Natural killer cell (primary cell): ENCODE measurements around the gene TFPI. TPM values are rescaled to one million over a fixed set of nuclear protein-coding genes. Genes with fewer than 3 reads are reported as not detected.

Source experiments
- ATAC-seq, 3 donors: fragments of 150-1000 bp in 2 of 3; fragments of 200-7000 bp in 1 of 3; cut with Tn5 transposase; 1 replicate in 1 of 3; 2 replicates in 2 of 3; pipeline ENCODE4 v1.10.0; 2021; ENCODE audit warnings: mild to moderate bottlenecking in 2 of 3, moderate library complexity in 2 of 3
- DNase-seq, 2 donors: peaks; one replicate each; pipeline versions ENCODE4 v3.0.0 to v3.0.0-alpha.2; 2013 to 2021; ENCODE audit warnings: mixed read lengths in 1 of 2
- H3K27ac ChIP-seq: one replicate; pipeline ENCODE4 v1.5.1; 2013; ENCODE audit warnings: mild to moderate bottlenecking, low read length
- H3K27me3 ChIP-seq: one replicate; pipeline ENCODE4 v1.6.1; 2013; ENCODE audit warnings: low read length; ENCODE audit not compliant: control insufficient read depth, insufficient read depth
- H3K36me3 ChIP-seq: one replicate; pipeline ENCODE4 v1.6.1; 2013; ENCODE audit warnings: low read length; ENCODE audit not compliant: control insufficient read depth, insufficient read depth
- H3K4me1 ChIP-seq: one replicate; pipeline ENCODE4 v1.6.1; 2013; ENCODE audit warnings: low read length; ENCODE audit not compliant: control insufficient read depth, insufficient read depth
- H3K4me3 ChIP-seq: one replicate; pipeline ENCODE4 v1.5.1; 2013; ENCODE audit warnings: low read length
- H3K9me3 ChIP-seq: one replicate; pipeline ENCODE4 v1.6.1; 2013; ENCODE audit warnings: low read length; ENCODE audit not compliant: control insufficient read depth, insufficient read depth
- H3K27ac Mint-ChIP-seq, 2 donors: one replicate each; pipeline ENCODE4 v1.8.0; 2022; ENCODE audit warnings: mild to moderate bottlenecking in 2 of 2, mixed read lengths in 2 of 2, moderate library complexity in 1 of 2
- H3K27me3 Mint-ChIP-seq, 2 donors: one replicate each; pipeline ENCODE4 v1.8.0; 2022; ENCODE audit warnings: low read depth in 2 of 2, mixed read lengths in 2 of 2
- H3K36me3 Mint-ChIP-seq: one replicate; pipeline ENCODE4 v1.8.0; 2022; ENCODE audit warnings: mixed read lengths
- H3K4me1 Mint-ChIP-seq, 2 donors: one replicate each; pipeline ENCODE4 v1.8.0; 2022; ENCODE audit warnings: mixed read lengths in 2 of 2
- H3K4me3 Mint-ChIP-seq: one replicate; pipeline ENCODE4 v1.8.0; 2022; ENCODE audit warnings: mild to moderate bottlenecking, moderate library complexity, mixed read lengths
- H3K9me3 Mint-ChIP-seq, 2 donors: one replicate each; pipeline ENCODE4 v1.8.0; 2022; ENCODE audit warnings: mixed read lengths in 2 of 2
- WGBS: methylation state at CpG from one replicate; pipeline ENCODE4 v1.1.7; 2013; ENCODE audit warnings: missing lambda C conversion rate; ENCODE audit not compliant: insufficient coverage; 5-methylcytosine and 5-hydroxymethylcytosine counted together
- intact Hi-C: fragments of 100-400 bp; cut with micrococcal nuclease; formaldehyde crosslinking; loops from one replicate; pipeline ENCODE4 v1.14.2; 2022
- total RNA-seq, 4 donors: library from RNA; stranded (reverse); fragments of 120-200 nt in 1 of 4; gene quantifications; one replicate each; pipeline versions ENCODE4 v1.2.3 to v1.2.4, GENCODE V29; 2013 to 2022
- TF ChIP-seq, protein P1 (sequence below): fragments of 200-600 bp; IDR thresholded peaks from one replicate; pipeline ENCODE4 v1.8.0; 2022; ENCODE audit warnings: antibody characterized with exemption

TFPI gene
- total RNA-seq, 3 donors from 2014 or later (not counting 1 experiment from before 2014, with no cell fraction given) = 0.10 to 1.2 (median 0.23) TPM

DNA sequence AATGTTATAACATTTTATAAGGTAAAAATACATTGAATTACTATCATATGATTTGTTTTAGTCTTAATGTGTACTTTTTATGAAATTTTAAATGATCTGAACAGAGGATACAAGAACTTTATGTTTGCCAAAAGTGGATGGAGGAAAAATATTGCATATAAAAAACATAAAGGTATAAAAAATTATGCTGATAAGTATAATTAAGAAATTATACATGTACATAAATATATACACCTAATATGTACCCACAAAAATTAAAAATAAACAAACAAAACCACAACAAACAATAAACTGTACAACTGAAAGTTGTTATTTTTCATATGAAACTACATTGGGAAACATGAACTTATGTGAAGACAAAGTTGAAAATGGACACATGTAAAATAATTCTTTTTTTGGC is 68.0 kb downstream of the TFPI start:
- no peaks in the 10 kb centered on the region for H3K27me3 Mint-ChIP-seq
- Histone ChIP-seq H3K27ac (no peak overlapping the region), H3K36me3 (no peaks in the 10 kb centered on the region), H3K27me3 (no peaks in the 10 kb centered on the region), H3K4me1 (no peaks in the 10 kb centered on the region), H3K9me3 (no peaks in the 10 kb centered on the region), H3K4me3 (no peak overlapping the region)
- peaks cover 0 to 2% of the 10 kb centered on the region in 2 donors for H3K9me3 Mint-ChIP-seq
- TF ChIP-seq, protein P1, sequence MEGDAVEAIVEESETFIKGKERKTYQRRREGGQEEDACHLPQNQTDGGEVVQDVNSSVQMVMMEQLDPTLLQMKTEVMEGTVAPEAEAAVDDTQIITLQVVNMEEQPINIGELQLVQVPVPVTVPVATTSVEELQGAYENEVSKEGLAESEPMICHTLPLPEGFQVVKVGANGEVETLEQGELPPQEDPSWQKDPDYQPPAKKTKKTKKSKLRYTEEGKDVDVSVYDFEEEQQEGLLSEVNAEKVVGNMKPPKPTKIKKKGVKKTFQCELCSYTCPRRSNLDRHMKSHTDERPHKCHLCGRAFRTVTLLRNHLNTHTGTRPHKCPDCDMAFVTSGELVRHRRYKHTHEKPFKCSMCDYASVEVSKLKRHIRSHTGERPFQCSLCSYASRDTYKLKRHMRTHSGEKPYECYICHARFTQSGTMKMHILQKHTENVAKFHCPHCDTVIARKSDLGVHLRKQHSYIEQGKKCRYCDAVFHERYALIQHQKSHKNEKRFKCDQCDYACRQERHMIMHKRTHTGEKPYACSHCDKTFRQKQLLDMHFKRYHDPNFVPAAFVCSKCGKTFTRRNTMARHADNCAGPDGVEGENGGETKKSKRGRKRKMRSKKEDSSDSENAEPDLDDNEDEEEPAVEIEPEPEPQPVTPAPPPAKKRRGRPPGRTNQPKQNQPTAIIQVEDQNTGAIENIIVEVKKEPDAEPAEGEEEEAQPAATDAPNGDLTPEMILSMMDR = no peak
- no peaks in the 10 kb centered on the region for H3K4me1 Mint-ChIP-seq
- no peak for ATAC-seq
- DNase-seq = no peak
- H3K4me3 Mint-ChIP-seq = no peak overlapping the region
- no peaks in the 10 kb centered on the region for H3K36me3 Mint-ChIP-seq
- intact Hi-C loops = no loop called here
- no peak overlapping the region for H3K27ac Mint-ChIP-seq

DNA sequence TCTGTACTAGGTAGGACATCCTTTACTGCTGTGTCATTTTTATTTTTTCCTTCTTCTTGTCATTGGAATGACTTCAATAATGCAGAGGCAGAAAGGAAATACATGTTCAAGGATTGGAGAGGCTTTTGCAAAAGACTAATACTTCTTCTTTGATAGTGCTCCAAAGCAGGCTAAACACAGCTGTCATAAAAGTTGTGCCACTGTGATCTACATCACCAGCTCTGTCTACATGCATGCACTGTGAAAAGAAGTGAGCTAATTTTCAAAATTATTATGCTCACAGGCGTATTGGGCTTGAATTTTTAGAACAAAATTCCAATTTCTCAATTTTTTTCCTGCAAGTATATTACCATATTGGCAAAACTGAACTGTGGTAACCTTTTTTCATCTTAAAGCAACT is 68.7 kb downstream of the TFPI start:
- no peaks in the 10 kb centered on the region for H3K9me3 ChIP-seq
- H3K27ac Mint-ChIP-seq = no peak overlapping the region
- 64% methylated on average over 1 of the region's 1 CpG for WGBS
- no peak overlapping the region for H3K4me3 ChIP-seq
- H3K36me3 ChIP-seq = no peaks in the 10 kb centered on the region
- no peak for DNase-seq
- no peaks in the 10 kb centered on the region for H3K4me1 ChIP-seq
- H3K9me3 Mint-ChIP-seq = no peaks in the 10 kb centered on the region
- H3K27ac ChIP-seq = no peak overlapping the region
- no peaks in the 10 kb centered on the region for H3K4me1 Mint-ChIP-seq
- TF ChIP-seq, protein P1 = no peak
- ATAC-seq = no peak
- H3K4me3 Mint-ChIP-seq = no peak overlapping the region
- no peaks in the 10 kb centered on the region for H3K27me3 ChIP-seq
- intact Hi-C loops = no loop called here
- no peaks in the 10 kb centered on the region for H3K36me3 Mint-ChIP-seq
- no peaks in the 10 kb centered on the region for H3K27me3 Mint-ChIP-seq

DNA sequence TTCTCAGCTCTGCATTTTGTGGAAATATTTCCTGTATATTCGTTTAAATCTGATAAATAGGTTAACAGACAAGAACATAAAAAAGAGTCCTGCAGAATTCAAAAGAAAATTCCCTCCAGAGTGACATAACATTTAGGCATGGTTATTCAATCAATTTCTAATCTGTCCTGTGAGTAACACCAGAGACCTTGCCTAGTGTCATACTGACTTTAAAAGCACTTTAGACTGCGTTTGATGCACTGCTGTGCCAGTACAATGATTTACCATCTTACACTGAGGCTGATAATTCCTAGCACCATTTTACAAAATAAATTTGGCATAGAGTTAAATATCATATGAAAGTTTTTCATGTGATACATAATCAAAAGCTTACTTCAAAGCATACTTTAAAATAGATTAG is 70.7 kb downstream of the TFPI start:
- H3K9me3 Mint-ChIP-seq = peaks cover 0 to 2% of the 10 kb centered on the region in 2 donors

DNA sequence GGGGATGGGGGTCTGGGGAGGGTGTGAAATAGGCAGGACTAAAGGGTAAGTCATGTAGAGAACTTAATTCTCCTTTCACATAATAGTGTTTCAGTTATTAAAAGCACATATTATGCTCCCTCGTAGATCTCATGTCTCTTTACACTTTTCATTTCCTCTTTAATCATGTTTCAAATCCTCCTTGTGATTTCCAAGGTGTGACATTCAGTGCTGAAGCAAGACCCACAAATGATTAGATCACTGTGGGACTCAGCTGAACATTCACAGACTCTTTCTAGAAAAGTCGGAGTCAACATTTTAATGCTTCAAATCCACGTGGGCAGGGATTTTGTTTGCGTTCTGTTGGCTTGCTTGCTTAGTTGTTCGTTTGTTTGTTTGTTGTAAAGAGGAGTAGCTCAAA is 71.4 kb downstream of the TFPI start:
- H3K9me3 Mint-ChIP-seq = peaks cover 0 to 2% of the 10 kb centered on the region in 2 donors
- Histone ChIP-seq H3K9me3 (no peaks in the 10 kb centered on the region), H3K4me3 (no peak overlapping the region), H3K4me1 (no peaks in the 10 kb centered on the region), H3K27me3 (no peaks in the 10 kb centered on the region), H3K27ac (no peak overlapping the region), H3K36me3 (no peaks in the 10 kb centered on the region)
- no peak overlapping the region for H3K4me3 Mint-ChIP-seq
- TF ChIP-seq, protein P1 = no peak
- DNase-seq (no peak), ATAC-seq (no peak)
- H3K27ac Mint-ChIP-seq = no peak overlapping the region
- no peaks in the 10 kb centered on the region for H3K27me3 Mint-ChIP-seq
- 78% methylated on average over 5 of the region's 5 CpGs for WGBS
- H3K4me1 Mint-ChIP-seq = no peaks in the 10 kb centered on the region
- no peaks in the 10 kb centered on the region for H3K36me3 Mint-ChIP-seq
- intact Hi-C loops = no loop called here

More for the DNA sequence above, 70.7 kb downstream of the TFPI start:
- ATAC-seq (no peak), DNase-seq (no peak)
- no peak overlapping the region for H3K4me3 ChIP-seq
- H3K9me3 ChIP-seq = no peaks in the 10 kb centered on the region
- H3K27ac ChIP-seq = no peak overlapping the region
- H3K27me3 ChIP-seq = no peaks in the 10 kb centered on the region
- no peaks in the 10 kb centered on the region for H3K36me3 Mint-ChIP-seq
- H3K4me1 ChIP-seq = no peaks in the 10 kb centered on the region
- intact Hi-C loops = no loop called here
- H3K4me1 Mint-ChIP-seq = no peaks in the 10 kb centered on the region
- H3K27ac Mint-ChIP-seq = no peak overlapping the region
- H3K36me3 ChIP-seq = no peaks in the 10 kb centered on the region
- H3K27me3 Mint-ChIP-seq = no peaks in the 10 kb centered on the region
- TF ChIP-seq, protein P1 = no peak
- WGBS = 50% methylated on average over 1 of the region's 2 CpGs
- H3K4me3 Mint-ChIP-seq = no peak overlapping the region
